ENCODE results near the gene CFAP77.

Gene CFAP77

GRCh38 chr9:132622159-132622558 is 212.1 kb downstream of the CFAP77 start:
- no peak overlapping the region for H3K4me3 ChIP-seq (ENCODE audit: low read depth, low read length)
- TF ChIP-seq, protein P1, sequence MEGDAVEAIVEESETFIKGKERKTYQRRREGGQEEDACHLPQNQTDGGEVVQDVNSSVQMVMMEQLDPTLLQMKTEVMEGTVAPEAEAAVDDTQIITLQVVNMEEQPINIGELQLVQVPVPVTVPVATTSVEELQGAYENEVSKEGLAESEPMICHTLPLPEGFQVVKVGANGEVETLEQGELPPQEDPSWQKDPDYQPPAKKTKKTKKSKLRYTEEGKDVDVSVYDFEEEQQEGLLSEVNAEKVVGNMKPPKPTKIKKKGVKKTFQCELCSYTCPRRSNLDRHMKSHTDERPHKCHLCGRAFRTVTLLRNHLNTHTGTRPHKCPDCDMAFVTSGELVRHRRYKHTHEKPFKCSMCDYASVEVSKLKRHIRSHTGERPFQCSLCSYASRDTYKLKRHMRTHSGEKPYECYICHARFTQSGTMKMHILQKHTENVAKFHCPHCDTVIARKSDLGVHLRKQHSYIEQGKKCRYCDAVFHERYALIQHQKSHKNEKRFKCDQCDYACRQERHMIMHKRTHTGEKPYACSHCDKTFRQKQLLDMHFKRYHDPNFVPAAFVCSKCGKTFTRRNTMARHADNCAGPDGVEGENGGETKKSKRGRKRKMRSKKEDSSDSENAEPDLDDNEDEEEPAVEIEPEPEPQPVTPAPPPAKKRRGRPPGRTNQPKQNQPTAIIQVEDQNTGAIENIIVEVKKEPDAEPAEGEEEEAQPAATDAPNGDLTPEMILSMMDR (IDR thresholded peaks at IDR 0.05; ENCODE audit: borderline replicate concordance, insufficient read depth, low read depth, low read length): no peak

All from GM12875 (cell line).